B cell (primary cell): Measurements from ENCODE around the gene TSGA10. TPM values are rescaled to one million over a fixed set of nuclear protein-coding genes. Genes with fewer than 3 reads are reported as not detected.

Experiments used
- ATAC-seq: fragments of 200-7000 bp; cut with Tn5 transposase; one replicate; pipeline ENCODE4 v1.10.0; 2021; ENCODE audit warnings: low read depth, mild to moderate bottlenecking, moderate number of reproducible peaks, moderate library complexity
- CTCF ChIA-PET: fragments of 350-600 bp; sonication (Branson Sonifier 250); formaldehyde crosslinking; loops from one replicate; lab custom pipeline; 2021; ENCODE audit warnings: antibody characterized with exemption, inconsistent platforms; lab: Charles Lee
- POLR2A ChIA-PET: fragments of 350-600 bp; sonication (Branson Sonifier 250); formaldehyde crosslinking; loops from one replicate; lab custom pipeline; 2021; ENCODE audit warnings: antibody characterized with exemption; lab: Charles Lee
- DNase-seq: peaks from one replicate; pipeline ENCODE4 v3.0.0; 2013
- H2AFZ ChIP-seq: 2 replicates; pipeline ENCODE4 v1.6.1; 2012; ENCODE audit warnings: mild to moderate bottlenecking, low read depth, low read length; ENCODE audit not compliant: insufficient read depth, poor library complexity, severe bottlenecking
- H3K27ac ChIP-seq, 2 donors: 1 replicate in 1 of 2; 2 replicates in 1 of 2; pipeline ENCODE4 v1.5.1; 2012 to 2013; ENCODE audit warnings: low read length in 2 of 2, mild to moderate bottlenecking in 2 of 2, moderate library complexity in 1 of 2
- H3K27me3 ChIP-seq, 4 experiments: fragments of 200-600 bp in 1 of 4; sonication (generic) in 1 of 4; replicated peaks in 1 of 4; 1 replicate in 2 of 4; 2 replicates in 2 of 4; pipeline versions ENCODE4 v1.6.1 to v1.7.0; 2013 to 2016; ENCODE audit warnings: low read length in 3 of 4, mild to moderate bottlenecking in 2 of 4, mixed read lengths in 1 of 4, moderate library complexity in 1 of 4; ENCODE audit not compliant: insufficient read depth in 4 of 4, control insufficient read depth in 3 of 4; ENCODE audit errors: control extremely low read depth in 1 of 4
- H3K36me3 ChIP-seq, 2 experiments: replicated peaks in 1 of 2; 1 replicate in 1 of 2; 2 replicates in 1 of 2; pipeline versions ENCODE4 v1.6.1 to v1.7.1; 2013; ENCODE audit warnings: low read length in 1 of 2; ENCODE audit not compliant: insufficient read depth in 2 of 2, control insufficient read depth in 1 of 2; ENCODE audit errors: control extremely low read depth in 1 of 2, extremely low read depth in 1 of 2
- H3K4me1 ChIP-seq, 2 donors: fragments of 200-600 bp in 1 of 2; sonication (generic) in 1 of 2; 1 replicate in 1 of 2; 2 replicates in 1 of 2; pipeline versions ENCODE4 v1.5.1 to v1.6.1; 2013 to 2017; ENCODE audit warnings: low read length in 2 of 2; ENCODE audit not compliant: control insufficient read depth in 2 of 2, insufficient read depth in 2 of 2
- H3K4me2 ChIP-seq: replicated peaks from 2 replicates; pipeline ENCODE3; 2012; ENCODE audit warnings: mild to moderate bottlenecking, low read depth, low read length; ENCODE audit not compliant: poor library complexity, severe bottlenecking
- H3K4me3 ChIP-seq, 5 experiments: fragments of 200-600 bp in 1 of 5; sonication (generic) in 1 of 5; 1 replicate in 3 of 5; 2 replicates in 2 of 5; pipeline versions ENCODE4 v1.5.1 to v1.7.0; 2011 to 2016; ENCODE audit warnings: low read length in 4 of 5, mild to moderate bottlenecking in 4 of 5, low read depth in 2 of 5, control low read depth in 1 of 5, moderate library complexity in 1 of 5; ENCODE audit not compliant: insufficient read depth in 1 of 5; ENCODE audit errors: control extremely low read depth in 1 of 5, extremely low read depth in 1 of 5
- H3K79me2 ChIP-seq: fragments of 200-600 bp; sonication (generic); one replicate; pipeline ENCODE4 v1.6.0; 2016; ENCODE audit warnings: low read length; ENCODE audit not compliant: control insufficient read depth, insufficient read depth
- H3K9ac ChIP-seq: fragments of 200-600 bp; sonication (generic); 2 replicates; pipeline ENCODE4 v1.6.1; 2017; ENCODE audit warnings: mild to moderate bottlenecking, low read length, moderate library complexity
- H3K9me3 ChIP-seq, 3 donors: one replicate each; pipeline versions ENCODE4 v1.6.1 to v1.7.1; 2013; ENCODE audit warnings: low read length in 2 of 3; ENCODE audit not compliant: control insufficient read depth in 2 of 3, insufficient read depth in 1 of 3; ENCODE audit errors: control extremely low read depth in 1 of 3
- H4K20me1 ChIP-seq: 2 replicates; pipeline ENCODE4 v1.6.0; 2012; ENCODE audit warnings: mild to moderate bottlenecking, low read length; ENCODE audit not compliant: insufficient read depth, control insufficient read depth, poor library complexity, severe bottlenecking
- H3K27ac Mint-ChIP-seq: one replicate; pipeline ENCODE4 v1.8.0; 2021; ENCODE audit warnings: mixed read lengths
- H3K27me3 Mint-ChIP-seq: one replicate; pipeline ENCODE4 v1.8.0; 2021; ENCODE audit warnings: mixed read lengths
- H3K4me1 Mint-ChIP-seq: one replicate; pipeline ENCODE4 v1.8.0; 2021; ENCODE audit warnings: mixed read lengths
- H3K4me3 Mint-ChIP-seq: one replicate; pipeline ENCODE4 v1.8.0; 2021; ENCODE audit warnings: mixed read lengths
- H3K9me3 Mint-ChIP-seq: one replicate; pipeline ENCODE4 v1.8.0; 2022; ENCODE audit warnings: mixed read lengths; ENCODE audit not compliant: insufficient read depth
- EZH2 ChIP-seq: IDR thresholded peaks from 2 replicates; pipeline ENCODE4 v1.6.1; 2012; ENCODE audit warnings: borderline replicate concordance, low read depth, mild to moderate bottlenecking, moderate library complexity, low read length; ENCODE audit not compliant: insufficient read depth, poor library complexity, severe bottlenecking
- WGBS: methylation state at CpG from one replicate; pipeline ENCODE4 v1.1.5; 2013; ENCODE audit warnings: missing lambda C conversion rate; ENCODE audit not compliant: insufficient coverage; 5-methylcytosine and 5-hydroxymethylcytosine counted together
- intact Hi-C: fragments of 100-400 bp; cut with micrococcal nuclease; formaldehyde crosslinking; loops from one replicate; pipeline ENCODE4 v1.10.0; 2022
- polyA plus RNA-seq: library from polyadenylated mRNA; depleted of rRNA; stranded (reverse); fragments of >200 nt; gene quantifications from 2 replicates; pipeline ENCODE4 v1.2.3, GENCODE V29; 2012
- total RNA-seq, 2 donors: library from RNA; stranded (reverse); fragments of 120-200 nt in 1 of 2; gene quantifications; 1 replicate in 1 of 2; 2 replicates in 1 of 2; pipeline versions ENCODE4 v1.2.3 to v1.2.4, GENCODE V29; 2013 to 2022
- TF ChIP-seq, protein P1 (sequence below): fragments of 200-600 bp; IDR thresholded peaks from one replicate; pipeline ENCODE4 v1.8.0; 2022; ENCODE audit warnings: antibody characterized with exemption, mild to moderate bottlenecking

The TSGA10 gene
- total and polyA plus RNA-seq, 2 donors (not counting 1 experiment from before 2014, with no cell fraction given) = 4.6 to 39.6 TPM

DNA sequence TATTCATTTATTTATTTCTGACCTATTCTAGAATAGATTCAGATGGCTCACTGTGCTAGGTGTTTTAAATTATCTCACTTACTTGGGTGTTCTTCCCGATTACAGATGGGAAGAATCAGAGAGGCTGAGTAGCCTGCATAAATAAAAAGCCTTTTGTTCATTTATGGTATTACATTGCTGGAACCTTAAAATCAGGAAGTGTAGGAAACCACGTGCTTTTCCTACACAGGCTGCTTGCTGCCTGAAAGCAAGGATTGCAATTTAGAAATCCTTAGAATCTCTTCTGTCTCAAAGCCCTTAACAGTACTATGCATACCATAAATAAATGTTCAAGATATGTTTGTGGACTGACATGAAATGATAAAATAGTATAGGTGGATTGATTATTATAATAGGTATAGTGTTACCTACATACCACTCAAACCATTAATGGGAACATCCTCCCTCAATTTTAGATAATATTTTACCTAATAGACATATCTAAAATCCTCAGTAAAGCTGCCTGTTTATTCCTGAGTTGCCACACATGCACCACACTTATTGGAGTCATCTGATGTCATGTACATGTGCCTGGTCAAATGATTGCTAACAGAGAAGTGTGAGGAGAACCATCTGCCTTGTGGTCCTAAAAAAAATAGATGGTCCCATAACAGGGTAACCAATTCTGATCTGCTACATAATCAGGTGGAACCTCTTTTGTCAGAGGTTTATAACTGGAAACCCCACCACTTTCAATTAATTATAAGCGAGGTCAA is 86.7 kb downstream of the TSGA10 start:
- Histone ChIP-seq H3K36me3 (no peaks in the 10 kb centered on the region), H3K27ac (no peak overlapping the region), H3K4me3 (no peak overlapping the region), H3K27me3 (no peaks in the 10 kb centered on the region), H3K9me3 (no peaks in the 10 kb centered on the region), H3K9ac (no peak overlapping the region), H2AFZ (no peak overlapping the region), H3K79me2 (no peaks in the 10 kb centered on the region), H3K4me2 (no peak overlapping the region), H4K20me1 (no peaks in the 10 kb centered on the region), H3K4me1 (peaks cover 9 to 10% of the 10 kb centered on the region in 2 donors)
- Mint-ChIP-seq H3K9me3 (no peaks in the 10 kb centered on the region), H3K27me3 (no peaks in the 10 kb centered on the region), H3K4me3 (no peak overlapping the region), H3K27ac (no peak overlapping the region), H3K4me1 (no peaks in the 10 kb centered on the region)
- DNase-seq (no peak), ATAC-seq (no peak)
- TF ChIP-seq, protein P1, sequence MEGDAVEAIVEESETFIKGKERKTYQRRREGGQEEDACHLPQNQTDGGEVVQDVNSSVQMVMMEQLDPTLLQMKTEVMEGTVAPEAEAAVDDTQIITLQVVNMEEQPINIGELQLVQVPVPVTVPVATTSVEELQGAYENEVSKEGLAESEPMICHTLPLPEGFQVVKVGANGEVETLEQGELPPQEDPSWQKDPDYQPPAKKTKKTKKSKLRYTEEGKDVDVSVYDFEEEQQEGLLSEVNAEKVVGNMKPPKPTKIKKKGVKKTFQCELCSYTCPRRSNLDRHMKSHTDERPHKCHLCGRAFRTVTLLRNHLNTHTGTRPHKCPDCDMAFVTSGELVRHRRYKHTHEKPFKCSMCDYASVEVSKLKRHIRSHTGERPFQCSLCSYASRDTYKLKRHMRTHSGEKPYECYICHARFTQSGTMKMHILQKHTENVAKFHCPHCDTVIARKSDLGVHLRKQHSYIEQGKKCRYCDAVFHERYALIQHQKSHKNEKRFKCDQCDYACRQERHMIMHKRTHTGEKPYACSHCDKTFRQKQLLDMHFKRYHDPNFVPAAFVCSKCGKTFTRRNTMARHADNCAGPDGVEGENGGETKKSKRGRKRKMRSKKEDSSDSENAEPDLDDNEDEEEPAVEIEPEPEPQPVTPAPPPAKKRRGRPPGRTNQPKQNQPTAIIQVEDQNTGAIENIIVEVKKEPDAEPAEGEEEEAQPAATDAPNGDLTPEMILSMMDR = no peak
- no peak for TF ChIP-seq EZH2
- no CpG with 5 or more reads among the region's 3 CpGs for WGBS
- intact Hi-C loops = loop anchor here (5.0 kb wide), 1 partner anchor 231 kb away; no protein-coding TSS in a partner anchor
- ChIA-PET CTCF (interaction anchor here (0.9 to 3.3 kb wide), 2 partner anchors 419 kb away, joined by 3 to 32 read pairs; no protein-coding TSS in a partner anchor), POLR2A (no interaction called here)
